Hepatocyte (in vitro differentiated cells): ENCODE data around the gene FARP2.

Source experiments
- CTCF ChIP-seq: fragments of 200-600 bp; sonication (generic); IDR thresholded peaks from 2 replicates; pipeline ENCODE4 v1.5.1; 2016; ENCODE audit warnings: antibody characterized with exemption, mild to moderate bottlenecking; ENCODE audit not compliant: poor library complexity
- EZH2phosphoT487 ChIP-seq: fragments of 200-600 bp; sonication (generic); IDR thresholded peaks from one replicate; pipeline ENCODE4 v1.6.1; 2018; ENCODE audit warnings: antibody characterized with exemption, mild to moderate bottlenecking, low read depth, moderate library complexity; ENCODE audit not compliant: unreplicated experiment, severe bottlenecking

GRCh38 chr2:241489733-241490680 is 133.9 kb downstream of the FARP2 start:
- TF ChIP-seq EZH2phosphoT487: no peak
- no peak for TF ChIP-seq CTCF
